HG02642 (cell line): ENCODE results near the gene ADAMTSL1.

Experiments used
- ATAC-seq: cut with Tn5 transposase; IDR thresholded peaks from one replicate; pipeline ENCODE4 v1.9.1; 2021; ENCODE audit warnings: mild to moderate bottlenecking; ENCODE audit not compliant: unreplicated experiment, poor library complexity

The ADAMTSL1 gene

DNA sequence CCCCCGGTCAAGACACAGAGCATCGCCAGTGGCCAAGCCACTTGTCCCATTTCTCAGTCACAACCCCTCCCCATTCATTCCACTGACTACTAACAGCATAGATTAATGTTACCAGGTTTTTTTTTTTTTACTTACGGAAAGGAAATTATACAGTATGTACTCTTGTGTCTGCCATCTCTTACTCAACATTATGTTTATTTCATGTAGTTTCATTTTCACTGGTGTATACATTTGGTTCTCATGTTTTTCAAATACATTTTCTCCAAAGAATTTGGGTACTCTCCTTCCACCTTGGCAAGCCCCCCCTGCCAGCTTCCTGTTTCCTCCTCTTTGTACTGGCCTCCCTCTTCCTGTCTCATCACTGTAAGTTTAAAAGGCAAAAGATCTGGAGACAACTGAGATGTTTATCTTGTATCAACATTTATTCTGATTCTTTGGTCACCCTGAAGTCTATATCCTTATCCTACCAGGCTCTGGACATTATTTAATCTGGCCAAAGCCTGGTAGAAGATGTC lies 351.8 kb downstream of the ADAMTSL1 start:
- no peak for ATAC-seq

DNA sequence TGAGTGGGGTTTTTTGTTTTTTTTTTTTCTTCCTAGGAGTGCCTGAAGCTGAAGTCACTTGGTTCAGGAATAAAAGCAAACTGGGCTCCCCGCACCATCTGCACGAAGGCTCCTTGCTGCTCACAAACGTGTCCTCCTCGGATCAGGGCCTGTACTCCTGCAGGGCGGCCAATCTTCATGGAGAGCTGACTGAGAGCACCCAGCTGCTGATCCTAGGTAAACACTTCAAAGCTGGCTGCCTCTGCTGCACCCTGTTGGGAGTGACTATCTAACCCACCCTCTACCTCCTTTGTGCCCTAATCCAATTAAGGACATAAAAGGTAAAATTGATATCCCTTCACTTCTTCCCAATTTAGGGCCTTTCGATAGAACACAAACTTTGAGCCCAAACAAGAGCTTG lies 352.3 kb downstream of the ADAMTSL1 start:
- ATAC-seq: no peak

- no peak for ATAC-seq
Measured at GRCh38 chr9:18829066-18829465, 355.1 kb downstream of the ADAMTSL1 start.

DNA sequence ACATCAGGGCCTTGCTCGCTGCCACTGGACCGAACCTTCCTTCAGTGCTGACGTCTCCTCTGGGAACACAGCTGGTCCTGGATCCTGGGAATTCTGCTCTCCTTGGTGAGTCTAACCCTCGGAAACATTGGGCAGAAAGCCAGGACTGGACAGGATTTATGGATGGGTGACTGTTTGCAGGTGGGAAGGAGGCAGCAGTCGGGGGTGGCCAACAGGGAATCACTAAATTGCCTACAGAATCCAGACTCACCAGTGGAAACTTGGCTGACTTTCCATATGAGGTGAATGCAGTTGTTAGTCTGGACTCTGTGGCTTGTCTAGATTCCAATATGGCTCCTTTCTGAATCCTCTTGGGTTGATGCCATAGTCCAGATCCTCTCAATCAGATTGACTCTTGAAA lies 355.9 kb downstream of the ADAMTSL1 start:
- ATAC-seq: no peak

GRCh38 chr9:18834740-18835361 lies 360.9 kb downstream of the ADAMTSL1 start:
- ATAC-seq: no peak

- ATAC-seq: no peak
Measured at GRCh38 chr9:18837402-18837801, 363.4 kb downstream of the ADAMTSL1 start.

DNA sequence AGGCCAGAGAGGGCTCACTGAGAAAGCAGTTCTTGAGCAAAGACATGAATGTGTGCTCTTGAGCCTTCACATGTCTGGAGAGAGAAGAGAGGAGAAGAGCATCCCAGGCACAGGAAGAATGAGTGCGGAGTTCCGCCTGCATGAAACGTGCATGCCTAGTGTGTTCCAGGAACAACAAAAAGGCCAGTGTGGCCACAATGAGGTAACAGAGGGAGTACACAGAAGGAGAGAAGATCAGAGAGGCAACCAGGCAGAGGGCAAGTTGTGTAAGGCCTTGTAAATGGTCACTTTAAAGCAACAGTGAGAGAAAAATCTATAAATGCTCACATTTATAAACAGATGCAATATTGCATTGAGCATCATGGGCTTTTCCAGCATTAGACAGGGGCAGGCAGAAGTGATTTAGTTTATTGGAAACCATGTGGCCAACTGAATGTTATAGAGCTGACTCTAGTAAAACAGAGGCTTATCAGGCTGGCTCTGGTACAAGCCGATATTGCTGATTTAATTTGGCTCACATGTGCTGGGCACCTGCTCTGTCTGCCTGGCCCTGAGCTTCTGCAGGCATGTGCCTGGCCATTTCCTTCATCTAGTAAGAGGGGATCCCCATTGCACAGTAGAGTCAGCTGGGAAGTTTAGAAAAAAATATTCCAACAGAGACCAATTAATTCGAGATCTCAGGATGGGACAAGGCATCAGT lies 373.8 kb downstream of the ADAMTSL1 start:
- ATAC-seq: no peak

DNA sequence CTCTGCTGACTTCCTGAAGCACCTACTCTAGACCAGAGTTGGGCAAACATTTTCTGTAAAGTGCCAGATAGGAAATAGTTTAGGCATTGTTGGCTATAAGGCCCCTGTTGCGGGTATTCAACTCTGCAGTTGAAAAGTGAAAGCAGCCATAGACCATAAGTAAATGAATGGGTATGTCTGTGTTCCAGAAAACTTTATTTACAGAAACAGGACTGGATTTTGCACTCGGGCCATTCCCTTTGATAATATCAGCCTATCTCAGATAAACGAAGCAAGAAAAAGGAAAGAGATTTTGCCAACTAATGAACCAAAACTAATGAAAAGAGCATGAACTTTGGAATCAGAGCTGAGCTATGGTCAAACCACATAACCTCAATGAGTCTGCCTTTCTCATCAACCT lies 374.7 kb downstream of the ADAMTSL1 start:
- ATAC-seq: no peak

DNA sequence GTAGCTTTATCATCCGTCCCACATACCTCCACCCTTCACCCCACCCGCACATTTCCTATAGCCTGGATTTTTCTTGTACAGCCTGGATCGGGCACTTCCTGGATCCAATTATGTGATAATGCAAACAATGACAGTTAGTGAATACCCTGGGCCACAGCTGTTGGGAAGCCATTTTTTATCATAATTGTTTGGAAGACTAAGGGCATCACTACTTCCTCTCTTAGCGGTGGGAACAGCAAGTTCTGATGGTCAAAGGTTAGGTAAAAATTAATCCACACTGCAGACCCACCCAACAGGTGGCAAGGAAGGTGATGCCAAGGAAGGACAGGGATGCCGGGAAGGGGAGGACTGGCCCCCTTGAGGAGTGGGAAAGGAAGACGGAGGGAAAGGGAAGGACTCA lies 375.3 kb downstream of the ADAMTSL1 start:
- ATAC-seq: no peak

DNA sequence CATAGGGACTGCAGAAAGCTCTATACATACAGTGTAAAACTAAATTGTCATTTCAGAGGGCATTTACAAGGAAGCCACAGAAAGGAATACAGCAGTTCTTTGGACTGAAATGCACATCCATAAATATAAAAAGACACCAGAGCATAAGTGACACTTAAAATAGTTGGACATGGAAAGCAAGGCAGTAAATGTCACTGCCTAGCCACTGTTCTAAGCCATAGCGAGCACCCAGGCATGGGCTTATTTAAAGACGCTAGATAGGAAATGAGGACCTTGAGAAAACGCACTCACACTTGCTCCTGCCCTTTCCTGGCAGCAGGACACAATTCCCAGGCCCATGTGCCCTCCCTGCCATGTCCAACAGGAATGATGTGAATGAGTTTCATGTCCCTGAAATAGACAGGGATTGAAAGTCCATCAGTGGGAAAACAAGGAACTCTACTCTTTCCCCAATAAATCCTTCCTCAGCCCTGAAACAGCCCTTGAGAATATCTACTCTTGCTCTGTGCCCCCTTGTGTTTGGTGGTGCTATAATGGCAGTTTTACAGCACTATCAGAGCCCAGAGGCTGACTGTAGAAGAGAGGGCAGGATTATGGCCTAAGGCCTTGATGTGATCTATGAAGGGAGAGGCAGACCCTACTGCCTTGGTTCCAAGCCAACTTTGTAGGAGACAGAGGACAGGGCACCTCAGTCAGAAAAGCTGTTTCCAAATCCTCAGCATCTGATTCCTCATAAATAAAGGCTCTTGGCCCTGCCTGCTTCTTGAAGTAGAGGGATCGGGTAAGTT lies 376.1 kb downstream of the ADAMTSL1 start:
- no peak for ATAC-seq

GRCh38 chr9:18851069-18851795 lies 377.3 kb downstream of the ADAMTSL1 start:
- no peak for ATAC-seq

DNA sequence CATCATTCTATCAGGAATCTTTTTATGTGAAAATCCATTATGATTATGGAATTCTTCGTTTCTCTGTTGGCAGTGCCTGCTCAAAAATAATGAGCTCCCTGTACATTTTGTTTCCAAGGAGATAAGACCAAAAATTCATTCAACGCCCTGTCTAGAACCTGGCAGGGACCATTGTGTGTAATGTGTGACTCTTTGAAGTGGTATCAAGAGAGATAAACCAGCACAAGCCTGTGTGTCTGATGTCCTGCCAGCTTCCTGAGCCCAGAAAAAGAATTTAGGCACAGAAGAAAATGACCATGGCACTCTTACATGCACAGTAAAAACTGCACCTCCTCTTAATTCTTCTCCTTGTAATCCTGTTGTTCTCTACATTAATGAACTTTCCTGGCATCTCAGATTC lies 381.7 kb downstream of the ADAMTSL1 start:
- ATAC-seq: no peak

- ATAC-seq: no peak
Measured at GRCh38 chr9:18857334-18857733, 383.4 kb downstream of the ADAMTSL1 start.

GRCh38 chr9:18857769-18858168 lies 383.8 kb downstream of the ADAMTSL1 start:
- ATAC-seq: no peak

GRCh38 chr9:18861609-18862544 lies 387.9 kb downstream of the ADAMTSL1 start:
- no peak for ATAC-seq

DNA sequence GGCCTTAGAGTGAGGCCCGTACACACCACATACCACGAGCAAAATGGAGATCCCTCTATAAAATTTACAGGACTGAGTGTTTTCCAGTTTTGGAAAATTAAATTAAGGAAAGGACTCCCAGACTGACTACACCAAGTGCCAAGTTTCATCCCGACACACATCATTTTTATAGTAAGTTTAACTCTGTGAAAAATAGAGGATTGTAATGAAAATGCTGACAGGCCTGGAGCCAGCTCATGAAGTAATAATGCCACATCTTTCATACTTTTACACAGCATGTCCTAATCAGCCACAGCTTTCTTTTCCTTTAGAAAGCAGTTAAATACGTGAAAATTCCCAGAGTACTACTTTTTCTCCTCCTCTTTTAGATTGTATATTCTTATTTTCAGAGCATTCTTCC lies 389.8 kb downstream of the ADAMTSL1 start:
- no peak for ATAC-seq

DNA sequence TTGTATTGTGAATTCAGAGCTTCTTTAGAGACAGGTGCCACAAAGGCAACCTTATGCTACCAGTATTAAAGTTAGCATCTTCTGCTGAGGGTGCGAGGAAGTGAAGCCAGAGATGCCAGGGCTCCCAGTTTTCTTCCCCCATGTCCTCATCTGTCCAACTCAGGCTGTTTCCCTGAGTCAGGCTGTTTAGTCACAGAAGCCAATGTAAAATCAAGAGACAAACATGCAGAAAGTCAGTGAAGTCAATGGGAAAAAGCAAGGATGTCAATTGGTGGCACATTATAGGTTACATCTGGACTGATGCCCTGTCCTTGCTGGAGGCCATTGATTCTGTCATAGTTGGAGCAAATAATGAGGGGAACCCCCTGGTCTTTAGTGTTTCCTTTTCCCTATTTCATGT lies 390.6 kb downstream of the ADAMTSL1 start:
- no peak for ATAC-seq

DNA sequence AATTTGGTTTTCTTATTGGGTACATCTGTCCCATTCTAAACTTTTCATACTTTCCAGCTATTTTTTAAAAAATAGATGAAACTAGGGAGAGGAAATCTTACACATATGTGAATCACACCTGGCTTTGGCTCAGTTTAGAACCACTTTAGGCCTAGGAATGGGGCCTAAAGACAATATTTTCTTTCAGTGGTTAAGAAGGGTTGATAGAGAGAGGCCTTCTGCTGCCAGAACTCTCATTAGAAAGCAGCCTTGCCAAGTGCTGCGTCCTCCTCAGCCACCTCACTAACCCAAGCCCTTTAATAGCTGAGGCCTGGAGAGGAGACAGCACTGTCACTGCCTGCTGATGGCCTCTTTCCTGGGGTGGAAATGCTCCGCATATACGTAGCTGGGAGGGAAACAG lies 391.6 kb downstream of the ADAMTSL1 start:
- ATAC-seq: no peak

DNA sequence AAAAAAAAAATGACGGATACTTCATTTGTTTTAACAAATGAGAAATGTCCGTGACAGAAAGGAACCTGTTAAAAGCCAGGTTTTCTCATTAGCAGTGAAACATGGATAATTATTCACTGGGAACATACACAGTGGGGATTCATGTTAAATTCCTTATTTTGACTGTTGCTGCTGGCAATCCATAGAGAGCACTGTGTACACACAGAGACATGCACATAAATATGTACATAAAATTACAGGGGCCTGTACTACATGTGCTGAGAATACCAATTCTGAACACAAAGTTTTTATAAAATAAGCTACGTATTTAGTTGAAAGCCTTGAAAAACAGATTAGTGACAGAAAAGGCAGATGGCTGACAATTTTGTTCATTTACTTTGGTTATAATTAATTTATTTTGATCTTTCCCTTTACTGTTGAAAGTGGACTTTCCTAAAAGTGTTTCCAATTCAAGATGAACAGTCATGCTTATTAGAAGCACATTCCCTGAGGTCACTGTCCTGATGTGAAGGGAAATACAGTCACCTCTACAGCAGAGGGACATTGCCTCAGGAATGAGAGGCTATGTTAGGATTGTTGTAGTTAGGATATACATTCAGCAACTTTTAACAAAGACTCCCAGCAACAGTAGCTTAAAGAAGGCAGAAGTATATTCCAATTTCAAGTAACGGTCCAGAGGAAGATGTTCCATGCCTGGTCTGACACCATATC lies 392.3 kb downstream of the ADAMTSL1 start:
- no peak for ATAC-seq
